SK-N-DZ (cell line): ENCODE data around the gene ZNF672. TPM values are rescaled to one million over a fixed set of nuclear protein-coding genes. Genes with fewer than 3 reads are reported as not detected.
"Not testable (repeated sequence)": the region's sequence is repeated elsewhere in the genome, so short reads cannot be mapped to it uniquely, and the experiment has no call there.

Source experiments
- DNase-seq: peaks from one replicate; pipeline ENCODE4 v3.0.0-alpha.2; 2015; ENCODE audit warnings: low spot score
- polyA plus RNA-seq, 2 experiments: library from polyadenylated mRNA; depleted of rRNA; stranded (reverse); fragments of >200 nt; gene quantifications; 2 replicates each; pipeline ENCODE4 v1.2.3, GENCODE V29; 2014

Gene ZNF672
- 18.8 and 21.4 TPM in 2 replicates for polyA plus RNA-seq (2014; cell fraction: cytosol; rRNA removed)
- 13.1 and 16.4 TPM in 2 replicates for polyA plus RNA-seq (2014; cell fraction: nucleus; rRNA removed)

DNA sequence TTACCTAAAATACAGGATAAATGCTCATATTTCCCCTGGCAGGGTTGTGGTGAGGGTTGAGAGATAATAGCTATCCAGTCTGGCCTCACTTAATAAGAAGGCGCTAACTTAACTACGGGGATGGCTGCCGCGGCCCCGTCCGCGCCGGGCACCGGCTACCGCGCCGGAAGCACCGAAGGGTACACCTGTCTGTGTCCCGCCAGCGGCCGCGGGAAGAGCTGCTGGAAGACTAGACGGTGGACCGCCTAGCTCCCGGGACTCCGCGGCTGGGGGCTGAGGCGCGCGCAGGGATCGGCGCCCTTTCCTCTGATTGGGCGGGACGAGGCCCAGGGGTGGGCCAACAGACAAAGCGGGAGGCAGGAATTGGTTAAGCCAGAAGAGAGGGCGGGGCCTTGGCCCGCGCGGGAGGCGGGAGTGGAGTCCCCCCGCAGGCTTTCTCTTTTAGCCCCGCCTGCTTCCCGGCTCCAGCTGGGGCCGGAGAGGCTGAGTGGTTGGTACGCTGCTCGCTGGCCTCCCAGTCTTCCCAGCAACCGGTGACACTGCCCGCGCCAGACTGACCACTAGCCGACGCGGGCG lies at the start of gene ZNF672:
ZNF672 (plus strand) TSS at position 444 of the 576 bp plus-strand sequence. CDS start 9,051 bp downstream, outside the sequence.
- DNase-seq = peak; percentile 96

DNA sequence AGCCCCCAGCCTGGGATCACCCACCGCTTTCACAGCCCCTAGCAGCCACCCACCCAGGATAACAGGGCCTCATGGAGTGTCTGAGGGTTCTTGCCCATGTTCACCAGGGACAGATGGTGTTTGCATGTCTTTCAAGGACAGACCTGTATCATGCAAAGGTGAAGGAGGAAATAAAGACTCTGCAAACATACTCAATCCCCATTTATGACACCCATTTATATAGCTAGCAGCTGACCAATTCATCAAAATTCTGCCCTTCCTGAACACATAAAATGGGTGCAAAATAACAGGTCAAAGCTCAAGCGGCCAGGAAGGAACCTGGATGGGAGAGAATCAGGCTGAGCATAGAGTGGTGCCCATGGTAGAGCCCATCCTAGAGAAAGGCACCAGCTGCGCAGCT lies 49.7 kb upstream of the ZNF672 start:
- DNase-seq = no peak

DNA sequence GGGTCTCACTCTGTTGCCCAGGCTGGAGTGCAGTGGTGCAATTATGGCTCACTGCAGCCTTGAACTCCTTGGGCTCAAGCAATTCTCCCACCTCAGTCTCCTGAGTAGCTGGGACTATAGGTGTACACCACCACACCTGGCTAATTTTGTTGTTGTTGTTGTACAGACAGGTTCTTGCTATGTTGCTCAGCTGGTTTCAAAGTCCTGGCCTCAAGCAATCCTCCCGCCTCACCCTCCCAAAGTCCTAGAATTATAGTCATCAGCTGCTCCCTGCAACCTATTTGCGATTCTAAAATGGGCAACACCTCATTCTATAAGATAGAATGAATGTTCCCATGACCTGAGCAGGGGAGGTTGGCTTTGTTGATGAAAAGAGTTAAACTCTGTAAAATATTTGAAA lies 48.7 kb upstream of the ZNF672 start:
- DNase-seq = not testable (repeated sequence)

DNA sequence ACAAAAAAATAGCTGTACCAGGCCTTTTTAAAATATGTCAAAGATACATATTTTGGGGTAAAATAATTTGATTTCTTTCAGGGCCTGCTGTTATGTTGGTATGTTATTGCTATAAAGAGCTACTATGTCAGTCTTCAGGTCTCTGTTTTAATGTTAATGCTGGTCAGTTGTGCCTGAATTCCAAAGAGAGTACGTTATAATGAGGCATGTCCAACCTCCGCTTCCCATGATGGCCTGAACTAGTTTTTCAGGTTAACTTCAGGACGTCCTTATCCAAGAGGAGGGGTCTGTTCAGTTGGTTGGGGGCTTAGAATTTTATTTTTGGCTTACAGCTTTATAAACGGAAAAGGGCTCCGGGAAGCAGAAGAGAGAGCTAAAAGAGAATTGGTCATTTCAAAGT lies 47.6 kb upstream of the ZNF672 start:
- DNase-seq = no peak

DNA sequence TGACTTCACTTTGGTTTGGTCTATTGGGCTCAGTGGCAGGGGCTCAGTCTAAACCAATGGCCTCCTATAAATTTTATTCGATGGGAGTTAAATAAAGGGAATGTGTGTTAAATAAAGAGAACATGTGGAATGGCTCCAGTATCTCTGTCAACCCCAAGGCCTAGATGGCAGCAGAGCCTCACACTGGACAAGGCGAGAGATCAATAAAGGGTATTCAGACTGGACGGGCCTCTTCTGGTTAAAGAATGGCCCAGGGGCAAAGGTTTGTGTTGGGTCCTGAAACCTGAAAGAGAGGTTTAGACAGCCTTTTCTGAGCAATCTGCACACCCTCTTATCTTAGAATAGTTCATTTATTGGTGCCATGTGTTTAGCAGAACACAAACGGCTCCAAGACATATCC lies 47.0 kb upstream of the ZNF672 start:
- no peak for DNase-seq

DNA sequence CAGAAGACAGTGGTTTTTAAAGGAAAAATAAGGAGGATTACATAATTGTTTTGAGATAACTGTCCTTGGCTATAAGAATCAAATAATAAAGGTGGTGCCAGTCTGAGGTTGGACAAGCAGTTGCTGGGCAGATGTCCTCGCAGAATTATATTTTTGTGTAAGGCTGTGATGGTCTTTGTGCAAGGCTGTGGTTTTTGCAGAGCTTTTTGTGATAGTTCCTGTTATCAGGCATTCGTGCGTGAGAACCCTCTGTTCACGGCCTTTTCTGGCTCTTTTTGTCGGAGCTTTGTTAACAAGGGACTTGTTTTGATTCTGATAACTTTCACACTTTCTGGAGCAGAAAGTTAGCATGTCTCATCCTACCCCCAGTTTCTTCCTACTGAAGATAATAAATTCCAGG lies 45.7 kb upstream of the ZNF672 start:
- no peak for DNase-seq

DNA sequence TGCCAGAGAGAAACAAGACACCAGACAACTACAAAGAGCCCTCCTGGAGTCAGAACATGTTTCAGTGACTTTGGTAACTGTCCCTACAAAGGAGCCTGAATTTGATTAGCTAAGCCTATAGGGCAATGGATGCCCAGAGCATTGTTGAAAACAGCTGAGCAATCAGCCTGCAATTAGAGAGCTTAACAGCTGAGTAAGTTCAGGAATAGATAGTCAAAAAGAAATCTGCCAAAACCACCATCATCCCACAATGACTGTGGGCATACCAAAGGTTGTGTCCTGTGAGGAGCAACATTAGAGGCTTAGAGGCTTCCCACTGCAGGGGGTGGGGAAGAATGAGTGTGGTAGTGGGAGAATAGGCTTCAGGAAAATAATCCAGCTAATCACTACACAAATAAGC lies 44.4 kb upstream of the ZNF672 start:
- no peak for DNase-seq

DNA sequence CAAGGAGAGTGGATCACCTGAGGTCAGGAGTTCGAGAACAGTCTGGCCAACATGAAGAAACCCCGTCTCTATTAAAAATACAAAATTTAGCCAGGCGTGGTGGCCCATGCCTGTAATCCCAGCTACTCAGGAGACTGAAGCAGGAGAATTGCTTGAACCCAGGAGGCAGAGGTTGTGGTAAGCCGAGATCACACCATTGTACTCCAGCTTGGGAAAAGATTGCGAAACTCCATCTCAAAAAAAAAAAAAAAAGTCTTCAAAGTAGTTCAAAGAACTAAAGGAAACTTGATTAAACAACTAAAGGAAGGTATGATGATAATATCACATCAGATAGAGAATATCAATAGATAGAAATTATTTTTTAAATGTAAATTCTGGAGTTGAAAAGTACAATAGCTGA lies 43.4 kb upstream of the ZNF672 start:
- not testable (repeated sequence) for DNase-seq

DNA sequence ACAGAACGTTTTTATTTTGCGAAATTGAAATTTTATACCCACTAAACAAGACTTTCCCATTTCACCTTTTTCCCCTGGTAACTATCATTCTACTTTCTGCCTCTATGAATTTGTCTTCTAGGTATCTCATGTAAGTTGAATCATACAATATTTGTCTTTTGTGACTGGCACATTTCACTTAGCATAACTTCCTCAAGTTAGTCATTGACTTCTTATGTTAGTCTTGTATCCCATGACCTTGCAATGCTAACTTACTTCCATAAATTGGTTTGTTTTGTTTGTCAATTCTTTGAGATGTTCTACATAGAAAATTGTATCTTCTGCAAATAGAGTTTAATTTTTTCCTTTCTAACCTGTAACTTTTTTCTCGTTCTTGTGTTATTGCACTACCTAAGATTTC lies 39.2 kb upstream of the ZNF672 start:
- DNase-seq = no peak

DNA sequence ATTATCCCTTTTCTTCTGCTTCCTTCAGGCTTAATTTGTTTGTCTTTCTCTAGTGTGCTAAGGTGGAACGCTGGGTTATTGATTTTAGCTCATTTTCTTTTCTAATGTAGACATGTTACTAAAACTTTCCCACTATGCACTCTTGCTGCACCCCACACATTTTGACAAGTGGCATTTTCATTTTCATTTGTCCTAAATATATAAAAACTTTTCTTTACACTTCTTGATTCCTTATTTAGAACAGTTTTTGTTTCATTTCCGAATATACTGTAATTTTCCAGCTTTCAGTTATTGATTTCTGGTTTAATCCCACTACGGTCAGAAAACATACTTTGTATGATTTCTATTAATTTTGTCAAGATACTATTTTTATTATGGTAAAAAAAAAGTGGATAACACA lies 37.6 kb upstream of the ZNF672 start:
- no peak for DNase-seq

DNA sequence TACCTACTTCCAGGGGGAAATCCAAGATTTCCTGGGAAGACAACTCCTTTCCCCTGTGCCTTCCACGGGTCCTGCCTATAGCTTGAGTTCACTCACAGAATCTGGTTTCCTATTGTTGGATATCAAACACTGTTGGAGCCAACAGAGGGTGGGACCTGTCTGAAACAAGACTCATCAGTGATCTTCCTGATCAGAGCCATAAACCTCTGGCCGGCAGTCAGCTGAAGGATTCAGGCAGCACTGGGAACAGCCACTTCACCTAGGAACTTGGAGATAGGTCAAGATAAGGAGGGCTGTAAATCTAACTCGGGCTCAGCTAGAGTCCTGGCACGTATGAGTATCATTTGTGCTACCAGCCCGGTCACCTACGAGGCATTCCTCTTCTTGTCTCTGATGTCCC lies 35.6 kb upstream of the ZNF672 start:
- DNase-seq = no peak

DNA sequence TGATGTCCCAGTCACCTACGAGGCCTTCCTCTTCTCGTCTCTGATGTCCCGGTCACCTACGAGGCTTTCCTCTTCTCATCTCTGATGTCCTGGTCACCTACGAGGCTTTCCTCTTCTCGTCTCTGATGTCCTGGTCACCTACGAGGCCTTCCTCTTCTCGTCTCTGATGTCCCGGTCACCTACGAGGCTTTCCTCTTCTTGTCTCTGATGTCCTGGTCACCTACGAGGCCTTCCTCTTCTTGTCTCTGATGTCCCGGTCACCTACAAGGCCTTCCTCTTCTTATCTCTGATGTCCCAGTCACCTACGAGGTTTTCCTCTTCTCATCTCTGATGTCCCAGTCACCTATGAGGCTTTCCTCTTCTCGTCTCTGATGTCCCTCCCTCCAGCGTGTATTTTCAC lies 34.5 kb upstream of the ZNF672 start:
- DNase-seq = not testable (repeated sequence)

DNA sequence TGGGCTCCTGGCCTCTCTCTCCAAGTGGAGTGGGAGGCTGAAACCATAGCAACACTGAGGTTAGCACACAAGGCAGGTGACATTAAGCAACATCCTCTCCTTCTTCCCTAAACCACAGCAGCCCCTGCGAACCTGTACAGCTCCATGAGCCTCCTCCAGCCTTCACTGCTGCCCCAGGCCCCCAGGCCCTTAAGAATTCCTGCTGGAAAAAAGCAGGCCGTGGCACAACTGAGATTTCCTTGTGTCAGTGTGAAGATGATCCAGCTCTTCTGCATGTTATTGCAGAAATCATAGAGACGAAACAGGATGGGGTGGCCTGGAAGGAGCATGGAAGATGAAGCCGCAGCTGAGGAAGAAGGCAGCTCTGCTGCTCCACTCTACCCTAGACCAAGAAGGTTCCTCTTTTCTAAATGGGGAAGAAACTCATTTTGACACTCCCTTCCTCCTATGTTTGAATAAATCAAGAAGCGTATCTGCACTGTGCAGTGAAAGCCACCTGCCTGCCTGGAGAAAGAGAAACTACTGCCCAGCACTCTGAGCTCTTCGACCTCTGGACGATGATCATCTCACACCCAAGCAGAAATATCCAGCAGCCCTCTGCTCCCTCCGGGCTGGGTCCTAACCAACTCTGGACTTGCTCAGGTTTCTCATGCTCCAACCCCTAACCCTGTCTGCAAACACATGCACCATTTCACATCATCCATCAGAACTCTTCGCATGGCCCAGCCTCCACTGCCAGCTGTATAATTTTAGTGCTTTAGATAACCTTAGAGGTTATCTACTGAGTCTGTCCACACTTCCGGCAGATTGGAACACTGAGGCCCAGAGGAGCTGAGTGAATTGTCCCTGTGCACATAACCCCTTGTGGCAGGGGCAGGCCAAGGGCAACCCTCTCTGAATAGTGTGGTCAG lies 33.0 kb upstream of the ZNF672 start:
- no peak for DNase-seq

DNA sequence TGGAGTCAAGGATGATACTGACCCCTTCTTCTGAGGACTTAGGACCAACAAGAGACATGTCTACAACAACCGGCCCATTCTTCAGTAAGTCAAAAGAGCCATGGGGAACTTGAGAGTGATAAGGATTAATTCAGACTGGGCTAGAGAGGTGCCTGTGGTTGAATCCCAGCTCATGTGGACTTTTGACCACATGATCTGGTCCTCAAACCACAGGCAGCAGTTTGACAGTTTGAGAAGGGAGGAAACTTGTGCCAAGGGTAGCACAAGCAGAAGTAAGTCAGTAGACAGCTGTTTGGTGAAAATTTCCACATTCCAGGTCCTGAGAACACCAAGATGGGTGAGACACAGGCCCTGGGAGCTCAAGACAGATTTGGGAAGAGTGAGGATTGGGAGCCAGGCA lies 32.1 kb upstream of the ZNF672 start:
- DNase-seq = no peak

DNA sequence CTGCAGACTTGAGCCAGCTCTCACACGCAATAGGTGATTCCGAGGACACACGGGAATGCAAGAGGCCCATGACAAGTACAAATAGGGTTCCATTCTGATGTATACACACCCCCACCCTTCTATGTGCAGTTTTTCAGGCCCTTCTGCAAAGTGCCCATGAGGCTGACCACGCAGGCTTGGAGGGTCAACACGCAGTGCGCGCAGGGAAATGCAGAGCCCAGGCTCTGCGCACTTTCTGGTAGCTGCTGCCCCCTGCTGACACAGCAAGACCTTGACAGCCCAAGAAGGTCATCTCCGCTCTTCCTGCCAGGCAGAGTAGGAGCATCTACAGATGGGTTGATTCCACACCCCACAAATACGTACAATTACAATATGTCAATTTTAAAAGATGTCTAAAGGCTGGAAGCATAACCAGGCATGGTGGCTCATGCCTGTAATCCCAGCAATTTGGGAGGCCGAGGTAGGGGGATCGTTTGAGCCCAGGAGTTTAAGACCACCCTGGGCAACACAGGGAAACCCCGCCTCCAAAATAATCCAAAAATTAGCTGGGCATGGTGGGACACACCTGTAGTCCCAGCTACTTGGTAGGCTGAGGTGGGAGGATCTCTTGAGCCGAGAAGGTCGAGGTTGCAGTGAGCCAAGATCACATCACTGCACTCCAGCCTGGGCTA lies 30.8 kb upstream of the ZNF672 start:
- peak; percentile 54 for DNase-seq

DNA sequence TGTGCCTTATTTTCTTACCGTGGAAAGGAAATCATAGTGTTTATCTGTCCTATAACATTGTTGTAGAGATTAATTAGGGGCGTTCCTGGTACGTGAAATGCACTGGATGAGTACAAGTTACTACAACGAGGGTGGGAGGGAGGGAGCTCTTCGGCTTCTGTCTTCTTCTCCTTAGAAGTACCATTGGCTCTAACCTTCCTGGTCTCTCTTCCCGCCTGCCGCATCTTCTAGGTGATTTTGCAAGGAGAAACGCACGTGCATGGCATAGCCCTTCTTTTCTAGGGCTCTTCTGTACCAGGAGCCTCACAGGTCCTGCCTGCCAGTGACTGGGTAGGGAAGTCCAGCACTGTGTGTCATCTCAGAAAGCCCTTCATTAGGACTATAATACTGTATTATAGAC lies 29.1 kb upstream of the ZNF672 start:
- DNase-seq = no peak

DNA sequence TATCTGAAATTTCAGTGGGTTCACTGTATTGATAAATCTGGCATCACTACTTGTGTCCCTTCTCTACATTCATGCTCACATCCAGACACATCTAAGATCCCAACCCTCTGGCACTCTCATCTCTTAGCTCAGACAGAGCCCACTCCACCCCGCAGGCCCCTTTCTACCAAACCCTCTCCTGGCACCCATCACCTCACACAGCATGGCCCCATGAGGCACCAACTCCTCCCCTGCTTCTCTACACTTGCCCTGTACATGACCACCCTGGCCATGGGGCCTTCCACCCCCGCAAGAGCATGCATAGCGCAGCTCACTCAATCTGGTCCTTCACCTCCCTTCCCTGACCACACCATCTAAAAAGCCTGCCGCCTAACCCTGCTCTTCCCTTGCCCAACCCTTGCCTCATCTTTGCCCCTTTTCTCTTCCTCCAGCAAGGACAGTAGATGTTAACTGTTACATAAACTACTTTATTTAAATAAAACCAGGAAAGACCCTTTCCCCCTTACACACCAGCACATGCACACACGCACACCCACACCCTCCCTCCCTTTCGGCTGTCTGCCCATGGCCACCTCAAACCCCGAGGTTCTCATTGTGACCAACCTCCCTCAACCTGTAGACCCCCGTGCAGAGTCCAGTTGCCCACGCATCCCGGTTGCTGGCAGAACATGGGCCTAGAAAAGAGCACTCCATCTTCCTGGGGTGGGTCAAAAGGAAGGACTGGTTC lies 27.9 kb upstream of the ZNF672 start:
- no peak for DNase-seq

DNA sequence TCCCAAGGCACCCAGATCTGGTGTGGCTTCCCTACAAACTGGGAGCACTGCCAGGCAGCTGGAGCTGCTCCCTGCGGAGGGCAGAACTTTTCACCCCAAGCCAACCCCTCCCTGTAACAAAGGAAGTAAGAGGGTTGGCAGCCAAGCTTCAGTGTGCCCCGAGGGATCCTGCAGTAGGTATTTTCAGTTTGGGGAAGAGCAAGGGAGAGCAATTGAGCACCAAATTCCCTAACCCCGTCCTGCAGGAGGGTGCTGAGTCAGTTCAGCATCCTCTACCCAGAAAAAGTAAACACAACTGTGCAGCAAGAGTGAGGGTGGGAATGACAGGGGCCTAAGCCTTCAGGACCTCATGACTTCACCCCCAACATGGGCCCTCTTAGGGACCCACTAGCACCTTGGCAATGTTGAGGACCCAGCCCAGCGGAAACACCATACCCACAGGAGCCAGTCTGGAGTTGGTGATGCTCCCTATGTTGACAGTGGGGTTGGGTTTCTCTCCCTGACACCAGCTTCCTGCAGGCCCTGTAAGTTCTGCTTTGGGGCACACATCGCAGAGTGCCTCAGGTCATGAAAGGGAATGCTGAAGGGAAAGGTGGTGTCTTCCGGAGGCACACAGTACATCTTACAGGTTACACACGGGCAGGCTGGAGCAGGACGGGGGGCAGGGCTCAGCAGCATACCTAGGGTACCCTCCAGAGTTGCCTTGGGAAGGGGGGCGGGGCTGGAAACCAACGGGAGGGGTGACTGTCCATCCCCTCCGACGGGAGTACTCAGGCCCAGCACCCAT lies 27.1 kb upstream of the ZNF672 start:
- no peak for DNase-seq

DNA sequence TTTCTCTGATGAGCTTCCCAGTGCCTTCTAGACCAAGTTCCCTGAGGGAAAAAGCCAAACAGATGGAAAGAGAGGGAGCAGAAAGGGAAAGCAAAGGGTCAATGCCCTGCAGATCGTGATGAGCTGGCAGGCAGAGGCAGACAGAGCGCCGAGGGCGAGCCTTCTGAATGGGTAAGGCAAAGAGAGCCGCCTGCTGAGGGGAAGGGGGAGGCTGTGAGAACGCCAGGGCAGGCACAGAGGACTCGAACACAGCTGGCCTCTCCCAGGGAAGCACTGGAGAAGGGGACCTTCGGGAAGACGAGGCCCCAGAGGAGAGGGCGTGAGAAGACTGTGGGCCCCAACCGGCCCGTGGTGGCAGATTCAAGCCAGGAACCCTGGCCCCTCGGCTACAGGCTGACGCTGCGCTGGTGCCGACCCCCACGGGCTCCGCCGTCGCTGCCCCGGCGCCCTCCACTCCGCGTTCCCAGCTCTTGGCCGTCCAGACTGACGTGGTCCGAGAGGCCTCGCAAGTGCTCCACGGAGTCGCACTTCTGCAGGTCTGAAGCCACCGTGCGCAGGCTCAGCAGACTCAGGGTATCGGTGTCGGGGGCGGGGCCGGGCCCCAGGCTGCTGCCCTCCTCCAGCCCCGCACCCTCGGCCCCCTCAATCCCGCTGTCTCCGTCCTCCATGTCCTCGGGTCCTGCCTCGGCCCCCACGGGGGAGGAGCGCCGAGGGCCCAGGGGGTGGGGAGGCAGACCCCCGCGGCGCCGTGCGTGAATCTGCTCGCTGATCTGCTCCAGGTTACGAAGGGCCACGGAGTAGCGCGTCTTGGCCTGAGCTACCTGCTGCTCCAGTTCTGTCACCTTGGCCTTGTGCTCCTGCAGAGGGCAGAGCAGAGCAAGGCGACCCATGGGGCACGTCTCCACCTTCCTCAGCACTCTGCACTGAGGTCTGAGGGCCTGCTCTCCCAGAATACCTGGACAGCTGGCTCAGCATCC lies 26.2 kb upstream of the ZNF672 start:
- no peak for DNase-seq
